ENCODE measurements around the gene GABARAP.

- TF ChIP-seq CTCF (IDR thresholded peaks at IDR 0.05; ENCODE audit: low read length) (no peak), EZH2 (IDR thresholded peaks at IDR 0.05; ENCODE audit: borderline replicate concordance, low read length) (no peak)
Measured at GRCh38 chr17:7195971-7196370, 46.3 kb downstream of the GABARAP start.

All from OCI-LY1 (cell line).